NCI-H460 (cell line): ENCODE measurements around the gene CWC15. TPM values are rescaled to one million over a fixed set of nuclear protein-coding genes. Genes with fewer than 3 reads are reported as not detected.
"Not testable (repeated sequence)": the region's sequence is repeated elsewhere in the genome, so short reads cannot be mapped to it uniquely, and the experiment has no call there.

Experiments
- DNase-seq: peaks from one replicate; pipeline ENCODE4 v3.0.0-alpha.2; 2016; ENCODE audit warnings: low read depth; ENCODE audit errors: extremely low read depth
- polyA plus RNA-seq: library from polyadenylated mRNA; depleted of rRNA; stranded (reverse); fragments of >200 nt; gene quantifications from 2 replicates; pipeline ENCODE4 v1.2.3, GENCODE V29; 2014; cell fraction: nucleus; rRNA removed
- total RNA-seq: library from RNA; depleted of rRNA; stranded (reverse); fragments of >200 nt; shearing (Covaris generic); gene quantifications from 2 replicates; pipeline ENCODE4 v1.2.3, GENCODE V29; 2014; rRNA removed

CWC15 gene
- total RNA-seq: 32.0 and 32.1 TPM in 2 replicates
- polyA plus RNA-seq: 17.2 and 18.9 TPM in 2 replicates

DNA sequence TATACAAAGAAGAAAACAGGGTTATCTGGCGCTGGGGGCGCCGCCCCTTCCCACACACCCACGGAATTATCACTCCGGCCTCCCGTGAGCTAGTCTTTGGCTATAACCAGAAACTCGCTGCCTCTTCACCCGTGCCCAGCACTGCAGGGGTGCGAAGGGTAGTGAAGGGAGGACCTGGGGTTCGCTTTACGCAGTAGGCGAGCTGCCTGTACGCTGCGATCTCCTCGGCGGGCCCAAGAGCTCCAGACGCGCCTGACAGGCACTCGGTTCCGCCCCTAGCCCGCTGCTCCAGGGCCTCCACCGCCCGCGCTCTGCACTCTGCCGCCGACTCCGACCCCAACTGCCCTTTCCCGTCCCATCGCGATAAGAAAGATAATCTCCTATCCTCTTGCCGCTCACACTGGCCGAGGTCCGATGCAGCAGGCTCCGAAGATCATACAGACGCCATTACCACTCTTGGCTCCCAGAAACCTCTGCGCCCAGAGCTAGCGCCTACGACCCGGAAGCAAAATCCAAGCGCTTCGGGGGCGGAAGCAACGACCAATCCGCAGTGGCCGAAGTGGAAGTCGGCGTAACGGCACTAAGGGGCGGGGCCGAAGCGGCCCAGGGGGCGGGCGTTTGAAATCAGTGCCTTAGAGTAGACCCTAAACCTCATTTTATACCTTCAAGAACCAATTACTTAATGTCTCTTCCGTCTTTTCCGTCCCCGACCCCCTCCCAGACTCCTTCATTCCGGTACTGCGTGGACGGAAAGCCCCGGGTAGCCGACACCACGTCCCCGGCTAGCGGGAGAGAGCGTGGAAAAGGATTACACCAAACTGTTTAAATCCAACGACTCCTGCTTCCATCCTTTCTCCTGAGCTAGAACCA is at the start of gene CWC15, which contains the start of gene KDM4D:
Gene CWC15 (minus strand): TSS at position 458 of the 870 bp plus-strand sequence. CDS start 1,371 bp downstream, outside the sequence.
Gene KDM4D (plus strand): TSS at position 611 of the 870 bp plus-strand sequence. CDS start 23,664 bp downstream, outside the sequence.
- DNase-seq: peak; percentile 88

DNA sequence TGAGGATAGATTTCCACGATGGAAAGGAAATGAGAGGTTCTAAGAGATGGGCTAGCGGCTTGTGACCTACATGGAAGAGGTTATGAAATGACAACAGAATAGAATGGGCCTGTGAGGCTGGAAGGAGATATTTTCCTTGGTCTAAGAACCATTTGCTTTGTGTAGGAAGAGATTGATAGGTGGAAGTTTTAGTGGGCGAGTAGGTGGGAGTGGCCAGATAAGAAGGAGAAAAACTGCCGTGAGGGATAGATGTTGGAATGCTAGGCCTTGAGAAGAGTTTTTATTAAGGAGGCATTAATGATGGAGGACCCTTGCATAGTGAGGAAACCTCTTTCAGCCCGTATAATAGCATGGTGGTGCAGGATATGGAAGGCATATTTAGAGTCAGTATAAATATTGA is 48.1 kb upstream of the CWC15 start:
- not testable (repeated sequence) for DNase-seq

DNA sequence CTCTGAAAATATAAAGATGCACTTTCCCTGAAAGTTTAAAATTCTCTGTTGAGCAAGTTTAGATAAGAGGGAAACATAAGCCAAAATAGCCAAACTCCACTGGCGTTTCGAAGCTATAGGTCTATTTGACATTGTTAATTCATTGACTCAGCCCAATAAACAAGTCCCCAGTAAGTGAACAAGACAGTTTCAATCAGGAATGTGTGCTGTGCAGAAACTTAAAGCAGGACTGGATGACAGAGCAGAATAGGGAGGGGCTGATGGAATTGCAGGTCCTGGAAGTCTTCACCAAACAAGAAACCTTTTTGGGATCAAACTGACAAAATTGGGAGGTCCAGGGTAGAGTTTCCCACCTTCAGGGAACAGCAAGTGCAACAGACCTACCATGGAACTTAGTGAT is 42.8 kb upstream of the CWC15 start:
- DNase-seq: no peak

DNA sequence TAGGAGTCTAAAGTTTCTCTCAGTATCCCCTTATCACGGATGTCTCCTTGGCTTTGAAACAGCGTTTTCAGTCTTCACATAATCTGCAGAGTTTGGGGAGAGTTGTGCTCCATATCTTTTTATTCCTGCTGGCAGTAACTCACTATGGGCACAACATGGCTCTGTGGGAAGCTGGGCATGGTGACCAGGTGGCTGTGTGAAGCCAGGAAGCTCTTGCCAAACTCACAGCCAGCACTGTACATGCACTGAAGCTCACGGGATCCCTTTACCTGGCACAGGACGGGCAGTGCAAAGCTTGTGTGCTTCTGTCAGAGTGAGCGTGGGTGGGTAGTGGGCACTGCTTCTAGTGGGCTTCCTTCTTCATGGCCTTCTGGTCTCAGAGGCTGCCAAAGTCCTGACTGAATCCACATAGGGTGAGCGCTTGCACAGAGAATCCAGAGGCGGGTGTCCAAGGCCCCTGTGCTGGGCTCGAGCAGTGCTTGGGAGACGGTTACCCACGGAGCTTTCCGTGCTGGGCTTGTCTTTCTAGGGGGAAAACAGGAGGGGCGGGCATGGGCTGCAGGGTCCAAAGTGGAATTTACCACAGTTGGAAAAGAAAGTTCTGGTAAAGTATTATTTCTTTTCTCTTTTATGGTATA is 40.9 kb upstream of the CWC15 start:
- no peak for DNase-seq

DNA sequence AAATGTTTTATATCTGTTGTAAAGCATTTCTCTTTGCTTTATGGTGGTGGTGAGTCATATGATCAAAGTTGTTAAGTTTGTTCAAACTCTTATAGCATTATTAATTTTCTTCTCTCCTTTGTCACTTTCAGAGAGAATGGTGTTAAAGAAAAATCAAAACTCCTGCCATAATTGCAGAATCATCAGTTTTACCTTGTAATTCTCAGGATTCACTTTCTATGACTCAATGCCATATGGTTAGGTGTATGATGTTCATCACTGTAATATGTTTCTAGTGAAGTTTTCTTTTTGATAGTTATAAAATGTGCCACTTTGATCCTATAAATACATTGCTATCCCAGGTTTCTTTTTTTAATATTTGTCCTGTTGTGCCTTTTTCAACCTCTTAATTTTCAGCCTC is 38.0 kb upstream of the CWC15 start:
- DNase-seq: no peak

DNA sequence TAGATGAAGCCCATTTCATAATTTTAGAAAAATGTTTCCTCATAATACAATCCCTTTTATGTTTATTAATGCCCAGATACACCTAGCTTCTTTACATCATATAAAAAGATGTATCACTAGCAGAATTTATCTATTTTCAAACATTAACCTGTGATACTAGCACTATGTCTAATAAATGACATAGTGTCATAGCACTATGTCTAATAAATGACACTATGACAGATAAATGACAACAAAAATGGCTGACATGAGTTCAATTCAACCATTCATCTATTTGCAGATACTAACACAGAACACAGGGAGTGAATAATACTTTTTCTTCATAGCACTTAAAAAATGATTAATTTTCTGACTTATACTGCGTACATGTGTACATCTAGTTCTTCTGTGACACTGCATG is 32.3 kb upstream of the CWC15 start:
- DNase-seq: no peak

DNA sequence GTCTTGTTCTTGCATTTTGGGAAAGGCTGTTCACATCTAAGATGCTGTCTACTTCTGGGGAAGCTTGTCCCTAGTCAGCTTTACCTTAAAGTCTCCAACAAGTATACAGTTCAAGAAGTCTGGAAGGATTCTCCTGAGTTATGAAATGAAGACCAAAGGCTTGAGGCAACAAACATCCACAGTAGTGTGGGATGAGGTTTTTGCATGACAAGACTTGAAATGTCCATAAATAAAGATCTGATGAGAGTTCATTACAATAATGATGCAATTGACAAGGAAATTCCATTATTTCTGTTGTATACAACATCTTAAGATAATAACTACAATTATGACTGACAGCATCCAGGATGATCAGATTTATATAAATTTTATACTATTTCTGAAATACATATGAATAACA is 30.4 kb upstream of the CWC15 start:
- DNase-seq: no peak

DNA sequence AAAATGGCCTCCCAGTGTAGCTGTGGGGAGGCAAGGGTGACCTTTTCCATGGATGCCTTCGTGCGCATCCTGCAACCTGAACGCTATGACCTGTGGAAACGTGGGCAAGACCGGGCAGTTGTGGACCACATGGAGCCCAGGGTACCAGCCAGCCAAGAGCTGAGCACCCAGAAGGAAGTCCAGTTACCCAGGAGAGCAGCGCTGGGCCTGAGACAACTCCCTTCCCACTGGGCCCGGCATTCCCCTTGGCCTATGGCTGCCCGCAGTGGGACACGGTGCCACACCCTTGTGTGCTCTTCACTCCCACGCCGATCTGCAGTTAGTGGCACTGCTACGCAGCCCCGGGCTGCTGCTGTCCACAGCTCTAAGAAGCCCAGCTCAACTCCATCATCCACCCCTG is 24.9 kb upstream of the CWC15 start:
- DNase-seq: no peak

DNA sequence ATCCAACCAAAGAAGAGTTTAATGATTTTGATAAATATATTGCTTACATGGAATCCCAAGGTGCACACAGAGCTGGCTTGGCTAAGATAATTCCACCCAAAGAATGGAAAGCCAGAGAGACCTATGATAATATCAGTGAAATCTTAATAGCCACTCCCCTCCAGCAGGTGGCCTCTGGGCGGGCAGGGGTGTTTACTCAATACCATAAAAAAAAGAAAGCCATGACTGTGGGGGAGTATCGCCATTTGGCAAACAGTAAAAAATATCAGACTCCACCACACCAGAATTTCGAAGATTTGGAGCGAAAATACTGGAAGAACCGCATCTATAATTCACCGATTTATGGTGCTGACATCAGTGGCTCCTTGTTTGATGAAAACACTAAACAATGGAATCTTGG is 24.1 kb upstream of the CWC15 start:
- no peak for DNase-seq

DNA sequence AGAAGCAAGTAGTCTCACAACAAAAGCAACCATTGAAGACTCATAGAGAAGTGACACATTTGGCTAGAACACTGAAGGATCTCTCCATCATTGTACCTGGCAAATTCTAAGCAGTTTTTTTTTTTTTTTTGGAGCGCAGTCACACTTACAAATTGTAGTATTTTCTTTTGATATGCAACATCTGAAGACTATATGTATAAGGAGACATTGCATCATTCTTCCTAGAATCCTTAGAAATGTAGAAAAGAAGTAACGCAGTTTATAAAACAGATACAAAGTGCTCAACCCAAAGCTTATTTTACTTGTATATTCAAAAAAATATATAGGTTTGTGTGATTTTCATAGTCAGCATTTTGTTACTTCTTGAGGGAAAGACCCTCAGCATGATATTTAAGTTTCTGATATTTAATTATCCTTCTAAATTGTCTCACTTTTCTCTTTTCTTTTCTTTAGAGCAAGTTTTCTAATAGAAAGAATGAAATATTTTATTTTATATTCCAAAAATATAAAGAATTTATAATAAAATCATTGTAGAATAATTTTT is 20.1 kb upstream of the CWC15 start:
- no peak for DNase-seq

DNA sequence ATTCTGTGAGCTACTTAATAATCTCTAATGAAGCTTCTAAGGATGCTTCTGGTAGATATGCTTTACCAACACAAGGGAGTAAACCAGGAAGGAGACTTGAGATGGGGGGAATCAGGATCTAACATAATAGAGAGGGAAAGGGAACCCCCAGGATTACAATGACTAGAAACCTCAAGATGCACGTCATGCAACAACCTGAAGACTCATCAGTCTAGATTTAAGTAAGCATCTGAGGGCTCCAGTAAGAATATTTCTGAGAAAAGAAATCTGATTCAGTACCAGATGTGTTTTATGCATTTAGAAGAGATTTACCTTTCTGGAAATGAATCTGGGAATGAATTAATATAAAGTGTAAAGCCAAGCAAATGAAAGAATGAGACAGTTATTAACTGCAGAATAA is 15.4 kb upstream of the CWC15 start:
- DNase-seq: no peak

DNA sequence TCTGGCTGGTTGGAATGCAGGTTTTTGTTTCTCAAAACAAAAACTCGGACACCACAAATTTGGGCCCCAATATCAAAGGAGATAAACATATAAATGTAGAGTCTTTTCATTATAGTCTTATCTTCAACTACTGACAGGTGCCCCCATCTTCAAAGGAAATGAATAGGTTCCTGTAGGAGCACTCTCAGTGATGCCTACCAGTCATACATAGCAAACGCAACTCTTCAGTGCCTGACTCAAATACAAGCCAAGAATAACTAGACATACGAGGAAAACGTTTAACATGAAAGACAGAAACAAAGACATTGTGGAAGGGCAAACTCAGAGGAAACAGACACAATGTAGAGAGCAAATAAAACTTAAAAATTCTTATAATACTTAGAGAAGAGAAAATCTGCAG is 14.0 kb upstream of the CWC15 start:
- no peak for DNase-seq

DNA sequence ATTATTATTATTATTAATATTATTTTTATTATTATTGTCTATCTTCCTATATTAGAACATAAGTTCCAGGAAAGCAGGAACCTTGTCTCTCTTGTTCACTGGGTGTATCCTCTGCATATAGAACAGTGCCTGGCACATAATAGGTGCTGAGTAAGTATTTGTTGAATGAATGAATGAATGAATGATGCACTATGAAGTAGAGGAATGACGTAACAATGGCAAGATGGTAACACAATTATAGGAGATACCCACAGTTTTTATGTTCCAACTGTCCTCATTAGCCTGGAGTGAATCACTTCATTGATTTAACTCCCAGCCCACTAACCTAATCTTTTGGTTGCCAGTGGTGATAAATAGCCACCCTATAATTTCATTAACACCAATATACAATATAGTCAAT is 2.2 kb upstream of the CWC15 start:
- no peak for DNase-seq

DNA sequence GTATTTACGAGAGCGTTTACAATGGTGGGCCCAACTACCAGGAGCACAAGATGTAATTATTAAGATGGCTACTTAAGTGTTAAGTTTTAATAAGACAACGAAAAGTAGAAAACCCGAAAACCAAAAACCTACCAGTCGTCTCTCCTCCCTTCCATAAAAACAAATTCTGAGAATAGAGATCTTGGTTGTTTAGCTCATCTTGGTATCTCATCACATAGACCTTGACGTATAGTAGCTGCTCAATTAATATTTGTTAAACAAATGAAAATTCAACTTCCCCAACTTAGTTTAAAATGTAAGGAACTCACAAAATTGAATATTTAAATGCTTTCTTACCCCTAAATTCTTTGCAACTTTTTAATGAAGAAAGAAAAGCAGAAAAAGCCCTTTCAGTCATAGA is 822 bp upstream of the CWC15 start:
- DNase-seq: no peak

DNA sequence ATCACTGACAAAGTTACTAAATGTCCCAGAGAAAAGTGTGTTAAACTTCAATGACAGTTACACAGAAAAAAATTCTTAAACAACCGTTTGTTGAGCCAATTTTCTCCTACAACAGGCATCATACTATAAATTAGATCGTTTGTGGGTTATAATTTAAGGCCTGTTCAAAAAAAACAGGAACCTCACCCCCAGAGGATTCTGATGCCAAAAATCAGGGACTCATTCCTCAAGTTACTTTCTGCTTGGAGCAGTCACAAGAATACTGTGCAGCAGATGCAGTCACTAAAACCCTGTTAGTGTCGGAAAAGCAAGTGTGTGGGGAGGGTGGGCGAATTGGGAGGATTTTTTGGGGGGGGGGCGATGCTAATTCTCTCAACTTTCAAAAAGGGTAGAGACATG is 657 bp downstream of the CWC15 start:
- DNase-seq: no peak

DNA sequence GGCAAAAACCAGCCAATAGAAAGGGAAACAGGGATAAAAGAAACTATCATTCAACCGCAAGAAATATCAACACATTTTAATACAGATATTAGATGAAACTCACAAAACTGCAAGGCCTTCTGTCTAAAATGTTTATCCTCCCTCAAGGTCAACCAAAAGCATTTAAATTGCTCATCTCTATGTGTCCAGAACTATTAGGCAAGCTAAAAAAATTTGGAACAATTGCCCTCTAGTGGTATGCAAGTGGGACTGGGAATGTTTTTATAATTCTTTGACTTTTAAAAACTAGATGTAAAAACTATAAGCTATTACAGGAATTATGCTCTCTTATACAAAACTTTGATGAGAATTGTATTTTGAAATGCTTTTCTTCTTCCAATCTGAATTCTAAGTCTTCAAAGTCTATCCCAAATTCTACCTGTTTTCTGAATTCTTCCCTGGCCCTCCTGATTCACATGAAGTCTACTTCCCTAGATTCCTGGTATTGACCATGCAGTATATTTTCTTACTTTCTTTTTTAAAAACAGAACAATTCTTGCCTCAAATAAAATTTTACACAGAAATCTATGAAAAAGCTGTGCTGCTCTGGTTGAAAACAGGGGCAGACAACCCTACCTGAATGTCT is 4.9 kb downstream of the CWC15 start:
- peak; percentile 1 for DNase-seq

DNA sequence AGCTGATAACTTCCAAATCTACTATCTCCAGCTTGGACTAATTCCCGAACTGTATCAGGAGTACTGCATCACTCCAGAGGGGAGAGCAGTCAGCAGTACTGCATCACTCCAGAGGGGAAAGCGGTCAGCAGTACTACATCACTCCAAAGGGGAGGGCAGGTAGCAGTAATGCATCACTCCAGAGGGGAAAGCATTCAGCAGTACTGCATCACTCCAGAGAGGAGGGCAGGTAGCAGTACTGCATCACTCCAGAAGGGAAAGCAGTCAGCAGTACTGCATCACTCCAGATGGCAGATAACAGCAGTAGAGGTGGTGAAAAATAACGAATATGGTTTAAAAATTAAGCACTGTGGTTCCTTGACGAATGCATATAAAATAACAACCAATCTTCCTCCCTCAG is 8.4 kb downstream of the CWC15 start:
- no peak for DNase-seq

DNA sequence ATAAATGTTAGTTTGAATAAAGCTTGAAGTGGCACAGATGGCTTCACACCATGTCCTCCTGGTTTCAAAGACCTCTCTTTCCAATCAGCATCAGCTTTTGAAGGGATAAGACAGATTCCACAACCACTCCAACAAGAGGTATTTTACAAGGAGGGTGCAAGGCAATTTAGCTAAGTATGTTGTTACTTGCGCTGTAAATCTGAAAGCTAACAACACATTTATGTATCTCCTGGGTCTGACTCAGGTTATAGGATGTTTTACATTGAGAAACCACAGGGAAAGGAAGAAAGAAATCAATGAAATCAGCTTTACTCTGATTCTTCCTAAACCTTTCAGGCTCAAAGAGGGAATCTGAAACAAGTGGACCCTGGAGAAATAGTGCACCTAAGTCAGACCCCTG is 12.1 kb downstream of the CWC15 start:
- no peak for DNase-seq

DNA sequence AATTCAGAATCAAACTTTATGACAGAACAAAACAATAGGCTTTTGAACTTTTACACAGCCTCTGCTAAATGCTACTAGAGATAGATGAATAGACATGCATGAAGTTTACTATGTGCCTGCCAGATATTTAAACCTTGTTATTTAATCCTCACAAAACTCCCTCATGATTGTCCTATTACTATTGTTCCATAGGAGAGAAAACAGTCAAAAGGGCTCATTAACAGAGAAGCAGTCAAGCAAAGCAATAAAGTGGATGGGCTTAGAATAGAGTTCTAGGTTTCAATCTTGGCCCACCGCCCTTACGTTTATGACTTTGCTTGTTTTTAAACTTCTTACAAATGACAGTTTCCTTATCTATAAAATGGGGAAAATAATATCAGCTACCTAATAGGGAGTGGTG is 12.9 kb downstream of the CWC15 start:
- DNase-seq: no peak

DNA sequence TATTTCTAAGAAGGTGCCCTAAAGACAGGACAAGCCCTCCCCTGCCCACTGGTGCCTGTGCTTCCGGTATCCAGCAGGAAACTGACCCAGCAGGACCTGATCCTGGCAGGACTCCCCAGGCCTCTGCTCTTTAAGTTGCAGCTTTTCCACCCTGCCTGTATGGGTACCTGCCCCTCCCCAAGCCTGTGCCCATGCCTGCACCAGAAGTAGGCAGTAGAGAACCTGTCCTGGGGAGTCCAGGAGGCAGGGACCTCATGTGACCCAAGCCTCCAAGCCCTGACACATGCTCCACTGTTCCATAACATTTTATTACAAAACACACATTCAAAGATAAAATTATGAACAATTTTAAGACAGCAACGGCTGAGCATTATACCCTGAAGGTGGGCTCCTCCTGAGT is 14.2 kb downstream of the CWC15 start:
- DNase-seq: no peak

DNA sequence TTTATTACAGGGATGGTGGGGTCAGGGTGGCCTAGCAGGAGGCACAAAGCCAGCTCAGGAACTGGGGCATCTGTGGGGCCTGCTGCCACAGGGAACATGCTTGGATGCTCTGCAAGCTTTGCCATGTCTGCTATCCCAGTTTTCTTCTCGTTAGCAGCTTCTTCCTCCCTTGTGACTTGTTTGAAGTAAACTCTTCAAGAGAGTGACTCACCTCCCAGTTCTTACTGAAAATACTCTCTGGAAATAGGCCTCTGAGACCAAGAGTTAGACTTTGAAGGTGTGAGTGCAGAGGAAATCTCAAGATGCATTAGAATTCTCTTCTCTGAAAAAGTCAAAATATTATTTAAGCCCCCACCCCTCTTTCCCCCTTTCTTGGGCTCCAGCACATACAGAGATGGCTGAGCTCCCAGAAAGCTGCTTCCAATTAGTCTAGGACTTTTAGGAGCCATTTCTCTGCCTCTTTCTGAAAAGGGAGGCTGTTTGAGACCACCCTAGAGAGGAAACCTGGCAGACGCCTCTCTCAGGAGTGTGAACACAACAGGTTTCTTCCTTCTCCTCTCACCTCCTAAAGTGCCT is 15.1 kb downstream of the CWC15 start:
- no peak for DNase-seq
